ENCODE results near the gene CFAP298. TPM values are rescaled to one million over a fixed set of nuclear protein-coding genes. Genes with fewer than 3 reads are reported as not detected.

Gene CFAP298
- total and polyA plus RNA-seq, 5 donors from 2014 or later: 21.8 to 62.1 (median 54.5) TPM

- peaks cover 4% of the 10 kb centered on the region for H3K36me3 Mint-ChIP-seq
- H3K27ac Mint-ChIP-seq: peak overlapping the region in 2 of 3 donors; percentile 30 to 56
- H3K9me3 ChIP-seq (ENCODE audit: control insufficient read depth in 2 of 2, low read length in 2 of 2): peaks cover under 1 to 3% of the 10 kb centered on the region in 2 experiments
- no peak overlapping the region for H3K27ac ChIP-seq (ENCODE audit: insufficient read depth, low read length, poor library complexity, severe bottlenecking)
- H3K27me3 ChIP-seq (ENCODE audit: control insufficient read depth, insufficient read depth, low read length): no peaks in the 10 kb centered on the region
- ATAC-seq (ENCODE audit: low read depth in 2 of 2) (no peak), DNase-seq (no peak)
- peaks cover 11% of the 10 kb centered on the region for H3K4me1 ChIP-seq (ENCODE audit: control insufficient read depth, insufficient read depth, low read length, poor library complexity, severe bottlenecking)
- no peak overlapping the region for H3K4me3 ChIP-seq (ENCODE audit: low read depth, low read length)
- no peaks in the 10 kb centered on the region for H3K36me3 ChIP-seq (ENCODE audit: control insufficient read depth, insufficient read depth, low read length)
- peak overlapping the region in 3 of 4 donors; percentile 86 to 93 (median 89) for H3K4me3 Mint-ChIP-seq
- peaks cover 0 to 2% (median 0%) of the 10 kb centered on the region in 7 donors for H3K9me3 Mint-ChIP-seq
- H3K4me1 Mint-ChIP-seq: peaks cover 5 to 20% (median 7%) of the 10 kb centered on the region in 4 donors
- peaks cover 14% of the 10 kb centered on the region for H3K27me3 Mint-ChIP-seq
These were observed 41.7 kb downstream of the CFAP298 start for GRCh38 chr21:32570456-32570855.

- Mint-ChIP-seq H3K4me1 (peaks cover 5 to 20% (median 7%) of the 10 kb centered on the region in 4 donors), H3K4me3 (peak overlapping the region; percentile 86 to 95 (median 91)), H3K27ac (peak overlapping the region; percentile 30 to 95 (median 77)), H3K27me3 (peaks cover 12% of the 10 kb centered on the region), H3K36me3 (peaks cover 4% of the 10 kb centered on the region), H3K9me3 (peaks cover 0 to 9% (median 4%) of the 10 kb centered on the region in 7 donors)
- DNase-seq (peak; percentile 61 to 88 (median 77)), ATAC-seq (ENCODE audit: low read depth in 2 of 2) (peak; percentile 85 to 93)
- H3K27me3 ChIP-seq (ENCODE audit: control insufficient read depth, insufficient read depth, low read length): peaks cover 4% of the 10 kb centered on the region
- H3K36me3 ChIP-seq (ENCODE audit: control insufficient read depth, insufficient read depth, low read length): no peaks in the 10 kb centered on the region
- H3K9me3 ChIP-seq (ENCODE audit: control insufficient read depth in 2 of 2, low read length in 2 of 2): peaks cover 3 to 8% of the 10 kb centered on the region in 2 experiments
- peaks cover 11% of the 10 kb centered on the region for H3K4me1 ChIP-seq (ENCODE audit: control insufficient read depth, insufficient read depth, low read length, poor library complexity, severe bottlenecking)
- peak overlapping the region; percentile 44 for H3K27ac ChIP-seq (ENCODE audit: insufficient read depth, low read length, poor library complexity, severe bottlenecking)
- peak overlapping the region; percentile 68 for H3K4me3 ChIP-seq (ENCODE audit: low read depth, low read length)
These were observed 42.6 kb downstream of the CFAP298 start for GRCh38 chr21:32569261-32570230.

- Mint-ChIP-seq H3K27me3 (peaks cover 5% of the 10 kb centered on the region), H3K9me3 (peaks cover 0 to 11% (median 4%) of the 10 kb centered on the region in 7 donors), H3K27ac (no peak overlapping the region), H3K36me3 (peaks cover 4% of the 10 kb centered on the region), H3K4me3 (no peak overlapping the region), H3K4me1 (peaks cover 6 to 20% (median 7%) of the 10 kb centered on the region in 4 donors)
- no peaks in the 10 kb centered on the region for H3K36me3 ChIP-seq (ENCODE audit: control insufficient read depth, insufficient read depth, low read length)
- H3K9me3 ChIP-seq (ENCODE audit: control insufficient read depth in 2 of 2, low read length in 2 of 2): peaks cover 3 to 10% of the 10 kb centered on the region in 2 experiments
- DNase-seq (no peak), ATAC-seq (ENCODE audit: low read depth in 2 of 2) (no peak)
- H3K4me1 ChIP-seq (ENCODE audit: control insufficient read depth, insufficient read depth, low read length, poor library complexity, severe bottlenecking): peaks cover 11% of the 10 kb centered on the region
- H3K4me3 ChIP-seq (ENCODE audit: low read depth, low read length): no peak overlapping the region
- H3K27me3 ChIP-seq (ENCODE audit: control insufficient read depth, insufficient read depth, low read length): peaks cover 4% of the 10 kb centered on the region
- no peak overlapping the region for H3K27ac ChIP-seq (ENCODE audit: insufficient read depth, low read length, poor library complexity, severe bottlenecking)
These were observed 44.6 kb downstream of the CFAP298 start for GRCh38 chr21:32567626-32568025.

- peaks cover 4% of the 10 kb centered on the region for H3K36me3 Mint-ChIP-seq
- H3K27me3 ChIP-seq (ENCODE audit: control insufficient read depth, insufficient read depth, low read length): peaks cover 4% of the 10 kb centered on the region
- DNase-seq: no peak
- H3K9me3 ChIP-seq (ENCODE audit: control insufficient read depth in 2 of 2, low read length in 2 of 2): peaks cover 3 to 10% of the 10 kb centered on the region in 2 experiments
- no peak for ATAC-seq (ENCODE audit: low read depth in 2 of 2)
- H3K9me3 Mint-ChIP-seq: peaks cover 0 to 11% (median 4%) of the 10 kb centered on the region in 7 donors
- peaks cover 5% of the 10 kb centered on the region for H3K27me3 Mint-ChIP-seq
- H3K4me1 Mint-ChIP-seq: peaks cover 6 to 20% (median 7%) of the 10 kb centered on the region in 4 donors
- peaks cover 11% of the 10 kb centered on the region for H3K4me1 ChIP-seq (ENCODE audit: control insufficient read depth, insufficient read depth, low read length, poor library complexity, severe bottlenecking)
- H3K27ac ChIP-seq (ENCODE audit: insufficient read depth, low read length, poor library complexity, severe bottlenecking): no peak overlapping the region
- no peaks in the 10 kb centered on the region for H3K36me3 ChIP-seq (ENCODE audit: control insufficient read depth, insufficient read depth, low read length)
- H3K4me3 ChIP-seq (ENCODE audit: low read depth, low read length): no peak overlapping the region
- H3K27ac Mint-ChIP-seq: no peak overlapping the region
- no peak overlapping the region for H3K4me3 Mint-ChIP-seq
These were observed 45.3 kb downstream of the CFAP298 start for GRCh38 chr21:32566741-32567389.

GRCh38 chr21:32565856-32566465 is 46.2 kb downstream of the CFAP298 start:
- Mint-ChIP-seq H3K27me3 (peaks cover 2% of the 10 kb centered on the region), H3K4me1 (peaks cover 6 to 20% (median 7%) of the 10 kb centered on the region in 4 donors), H3K9me3 (peaks cover 0 to 11% (median 4%) of the 10 kb centered on the region in 7 donors), H3K4me3 (no peak overlapping the region), H3K36me3 (peaks cover 4% of the 10 kb centered on the region), H3K27ac (no peak overlapping the region)
- no peak for DNase-seq
- Histone ChIP-seq H3K4me1 (ENCODE audit: control insufficient read depth, insufficient read depth, low read length, poor library complexity, severe bottlenecking) (peaks cover 11% of the 10 kb centered on the region), H3K36me3 (ENCODE audit: control insufficient read depth, insufficient read depth, low read length) (no peaks in the 10 kb centered on the region), H3K4me3 (ENCODE audit: low read depth, low read length) (no peak overlapping the region), H3K9me3 (ENCODE audit: control insufficient read depth in 2 of 2, low read length in 2 of 2) (peaks cover 3 to 10% of the 10 kb centered on the region in 2 experiments), H3K27ac (ENCODE audit: insufficient read depth, low read length, poor library complexity, severe bottlenecking) (no peak overlapping the region), H3K27me3 (ENCODE audit: control insufficient read depth, insufficient read depth, low read length) (peaks cover 4% of the 10 kb centered on the region)
- ATAC-seq (ENCODE audit: low read depth in 2 of 2): no peak

- Mint-ChIP-seq H3K27me3 (no peaks in the 10 kb centered on the region), H3K9me3 (peaks cover 0 to 11% (median 4%) of the 10 kb centered on the region in 7 donors), H3K4me1 (peaks cover 0 to 2% (median 0%) of the 10 kb centered on the region in 4 donors), H3K36me3 (peaks cover 4% of the 10 kb centered on the region), H3K27ac (no peak overlapping the region), H3K4me3 (no peak overlapping the region)
- Histone ChIP-seq H3K36me3 (ENCODE audit: control insufficient read depth, insufficient read depth, low read length) (no peaks in the 10 kb centered on the region), H3K4me1 (ENCODE audit: control insufficient read depth, insufficient read depth, low read length, poor library complexity, severe bottlenecking) (no peaks in the 10 kb centered on the region), H3K27ac (ENCODE audit: insufficient read depth, low read length, poor library complexity, severe bottlenecking) (no peak overlapping the region), H3K27me3 (ENCODE audit: control insufficient read depth, insufficient read depth, low read length) (peaks cover 4% of the 10 kb centered on the region), H3K9me3 (ENCODE audit: control insufficient read depth in 2 of 2, low read length in 2 of 2) (peaks cover 3 to 10% of the 10 kb centered on the region in 2 experiments), H3K4me3 (ENCODE audit: low read depth, low read length) (no peak overlapping the region)
- ATAC-seq (ENCODE audit: low read depth in 2 of 2) (no peak), DNase-seq (peak in 1 of 3 donors; percentile 7)
These were observed 49.3 kb downstream of the CFAP298 start for GRCh38 chr21:32562915-32563314.

- peaks cover 4% of the 10 kb centered on the region for H3K36me3 Mint-ChIP-seq
- DNase-seq: peak in 1 of 3 donors; percentile 37
- H3K4me3 ChIP-seq (ENCODE audit: low read depth, low read length): no peak overlapping the region
- H3K27ac ChIP-seq (ENCODE audit: insufficient read depth, low read length, poor library complexity, severe bottlenecking): no peak overlapping the region
- H3K4me1 Mint-ChIP-seq: peaks cover 0 to 2% (median 0%) of the 10 kb centered on the region in 4 donors
- H3K4me1 ChIP-seq (ENCODE audit: control insufficient read depth, insufficient read depth, low read length, poor library complexity, severe bottlenecking): no peaks in the 10 kb centered on the region
- H3K27me3 ChIP-seq (ENCODE audit: control insufficient read depth, insufficient read depth, low read length): peaks cover 4% of the 10 kb centered on the region
- no peak overlapping the region for H3K27ac Mint-ChIP-seq
- no peaks in the 10 kb centered on the region for H3K27me3 Mint-ChIP-seq
- H3K9me3 Mint-ChIP-seq: peaks cover 0 to 11% (median 4%) of the 10 kb centered on the region in 7 donors
- no peak overlapping the region for H3K4me3 Mint-ChIP-seq
- ATAC-seq (ENCODE audit: low read depth in 2 of 2): no peak
- peaks cover 3 to 10% of the 10 kb centered on the region in 2 experiments for H3K9me3 ChIP-seq (ENCODE audit: control insufficient read depth in 2 of 2, low read length in 2 of 2)
- no peaks in the 10 kb centered on the region for H3K36me3 ChIP-seq (ENCODE audit: control insufficient read depth, insufficient read depth, low read length)
These were observed 49.8 kb downstream of the CFAP298 start for GRCh38 chr21:32562426-32562825.
